ENCODE data around the gene DPY19L3.
"Not testable (repeated sequence)": the region's sequence is repeated elsewhere in the genome, so short reads cannot be mapped to it uniquely, and the experiment has no call there.

Gene DPY19L3

GRCh38 chr19:32405431-32406160, at the start of gene DPY19L3:
Gene DPY19L3 (plus strand): TSS chr19:32405770. CDS start chr19:32408254, 2,484 bp downstream.
- no peak for FAIRE-seq

GRCh38 chr19:32357720-32358119, 47.9 kb upstream of the DPY19L3 start:
- FAIRE-seq, result no peak

- FAIRE-seq, result no peak
These were observed 47.2 kb upstream of the DPY19L3 start for GRCh38 chr19:32358321-32358720.

- FAIRE-seq, result no peak
These were observed 46.0 kb upstream of the DPY19L3 start for GRCh38 chr19:32359581-32359980.

GRCh38 chr19:32361574-32362317, 43.8 kb upstream of the DPY19L3 start:
- FAIRE-seq, result no peak

GRCh38 chr19:32362318-32362691, 43.3 kb upstream of the DPY19L3 start:
- no peak for FAIRE-seq

- no peak for FAIRE-seq
These were observed 42.4 kb upstream of the DPY19L3 start for GRCh38 chr19:32363175-32363574.

- no peak for FAIRE-seq
These were observed 41.9 kb upstream of the DPY19L3 start for GRCh38 chr19:32363632-32364031.

- no peak for FAIRE-seq
These were observed 41.5 kb upstream of the DPY19L3 start for GRCh38 chr19:32364040-32364439.

GRCh38 chr19:32367063-32367462, 38.5 kb upstream of the DPY19L3 start:
- no peak for FAIRE-seq

- FAIRE-seq, result no peak
These were observed 37.5 kb upstream of the DPY19L3 start for GRCh38 chr19:32367948-32368536.

- FAIRE-seq, result no peak
These were observed 36.8 kb upstream of the DPY19L3 start for GRCh38 chr19:32368787-32369186.

GRCh38 chr19:32372726-32373517, 32.6 kb upstream of the DPY19L3 start:
- no peak for FAIRE-seq

GRCh38 chr19:32373585-32374295, 31.8 kb upstream of the DPY19L3 start:
- FAIRE-seq, result no peak

- not testable (repeated sequence) for FAIRE-seq
These were observed 31.2 kb upstream of the DPY19L3 start for GRCh38 chr19:32374362-32374761.

- not testable (repeated sequence) for FAIRE-seq
These were observed 28.5 kb upstream of the DPY19L3 start for GRCh38 chr19:32377088-32377487.

- FAIRE-seq, result no peak
These were observed 25.3 kb upstream of the DPY19L3 start for GRCh38 chr19:32380269-32380668.

- peak; percentile 95 for FAIRE-seq
These were observed 17.7 kb upstream of the DPY19L3 start for GRCh38 chr19:32387701-32388392.

GRCh38 chr19:32388393-32388855, 17.1 kb upstream of the DPY19L3 start:
- FAIRE-seq, result no peak

GRCh38 chr19:32392901-32393300, 12.7 kb upstream of the DPY19L3 start:
- FAIRE-seq, result no peak

- no peak for FAIRE-seq
These were observed 9.4 kb upstream of the DPY19L3 start for GRCh38 chr19:32396046-32396652.

Data from endometrium (tissue), 2 donors.